Skin of body (tissue), 3 donors: ENCODE data around the gene CEP95. TPM values are rescaled to one million over a fixed set of nuclear protein-coding genes. Genes with fewer than 3 reads are reported as not detected.
"Not testable (repeated sequence)": the region's sequence is repeated elsewhere in the genome, so short reads cannot be mapped to it uniquely, and the experiment has no call there.

Experiments
- DNase-seq: peaks from one replicate; lab custom pipeline; 2025; lab: John Stamatoyannopoulos, UW
- small RNA-seq: library from RNA; depleted of rRNA; stranded (forward); fragments of <200 nt; gene quantifications from one replicate; pipeline ENCODE3, GENCODE V24; 2014; ENCODE audit warnings: low replicate concordance
- total RNA-seq: library from RNA; depleted of rRNA; stranded (reverse); fragments of >200 nt; gene quantifications from one replicate; pipeline ENCODE4 v1.2.3, GENCODE V29; 2014

The CEP95 gene
- total RNA-seq, 1 donor from 2014 or later, result 82.7 TPM

- DNase-seq, result peak; percentile 19
Observed at GRCh38 chr17:64571746-64572145, 65.0 kb downstream of the CEP95 start.

DNA sequence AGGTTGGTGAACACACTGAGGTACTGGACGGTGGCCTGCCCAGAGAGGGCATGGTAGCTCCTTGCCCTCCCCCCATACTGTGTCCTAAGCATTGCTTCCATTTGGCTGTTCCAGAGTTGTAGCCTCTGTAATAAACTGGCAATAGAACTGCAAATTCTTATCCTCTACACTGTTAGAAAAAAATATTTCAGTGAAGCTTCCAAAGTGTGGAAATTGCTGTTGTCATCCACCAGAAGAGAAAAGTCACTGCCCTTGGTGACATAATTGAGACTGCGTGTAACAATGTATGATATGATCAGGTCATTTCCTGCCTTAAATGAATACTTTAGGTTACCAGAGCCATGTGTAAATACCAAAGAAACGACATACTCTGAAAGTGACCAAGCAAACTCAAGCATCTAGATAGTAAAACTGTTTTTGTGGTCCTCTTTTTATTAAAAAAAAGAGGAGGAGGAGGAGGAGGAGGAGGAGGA, 65.9 kb downstream of the CEP95 start:
- no peak for DNase-seq

- no peak for DNase-seq
Observed at GRCh38 chr17:64573214-64573613, 66.4 kb downstream of the CEP95 start.

- no peak for DNase-seq
Observed at GRCh38 chr17:64574646-64575045, 67.9 kb downstream of the CEP95 start.

GRCh38 chr17:64575431-64575830, 68.7 kb downstream of the CEP95 start:
- no peak for DNase-seq

DNA sequence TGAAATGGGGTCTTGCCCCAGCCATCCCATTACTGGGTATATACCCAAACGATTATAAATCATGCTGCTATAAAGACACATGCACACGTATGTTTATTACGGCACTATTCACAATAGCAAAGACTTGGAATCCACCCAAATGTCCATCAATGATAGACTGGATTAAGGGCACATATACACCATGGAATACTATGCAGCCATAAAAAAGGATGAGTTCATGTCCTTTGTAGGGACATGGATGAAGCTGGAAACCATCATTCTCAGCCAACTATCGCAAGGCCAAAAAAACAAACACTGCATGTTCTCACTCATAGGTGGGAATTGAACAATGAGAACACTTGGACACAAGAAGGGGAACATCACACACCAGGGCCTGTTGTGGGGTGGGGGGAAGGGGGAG, 70.2 kb downstream of the CEP95 start:
- not testable (repeated sequence) for DNase-seq

DNA sequence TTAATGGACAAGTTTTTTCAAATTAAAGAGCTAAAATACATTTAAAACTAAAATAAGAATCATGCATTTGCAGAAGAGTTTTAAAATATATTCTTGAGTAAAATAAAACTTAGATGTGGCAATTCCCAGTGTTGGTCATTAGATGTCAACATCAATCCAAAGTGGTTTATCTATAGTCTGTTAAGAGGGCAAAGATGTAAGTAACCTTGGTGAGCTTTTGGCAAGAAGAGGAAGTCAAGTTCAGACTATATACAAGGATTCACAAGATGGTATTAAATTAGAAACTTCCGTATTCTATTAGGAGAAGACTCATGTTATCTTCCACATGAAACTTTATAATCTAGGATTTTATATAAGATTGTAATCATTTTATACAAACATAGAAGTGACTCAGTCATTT, 73.1 kb downstream of the CEP95 start:
- DNase-seq, result no peak

DNA sequence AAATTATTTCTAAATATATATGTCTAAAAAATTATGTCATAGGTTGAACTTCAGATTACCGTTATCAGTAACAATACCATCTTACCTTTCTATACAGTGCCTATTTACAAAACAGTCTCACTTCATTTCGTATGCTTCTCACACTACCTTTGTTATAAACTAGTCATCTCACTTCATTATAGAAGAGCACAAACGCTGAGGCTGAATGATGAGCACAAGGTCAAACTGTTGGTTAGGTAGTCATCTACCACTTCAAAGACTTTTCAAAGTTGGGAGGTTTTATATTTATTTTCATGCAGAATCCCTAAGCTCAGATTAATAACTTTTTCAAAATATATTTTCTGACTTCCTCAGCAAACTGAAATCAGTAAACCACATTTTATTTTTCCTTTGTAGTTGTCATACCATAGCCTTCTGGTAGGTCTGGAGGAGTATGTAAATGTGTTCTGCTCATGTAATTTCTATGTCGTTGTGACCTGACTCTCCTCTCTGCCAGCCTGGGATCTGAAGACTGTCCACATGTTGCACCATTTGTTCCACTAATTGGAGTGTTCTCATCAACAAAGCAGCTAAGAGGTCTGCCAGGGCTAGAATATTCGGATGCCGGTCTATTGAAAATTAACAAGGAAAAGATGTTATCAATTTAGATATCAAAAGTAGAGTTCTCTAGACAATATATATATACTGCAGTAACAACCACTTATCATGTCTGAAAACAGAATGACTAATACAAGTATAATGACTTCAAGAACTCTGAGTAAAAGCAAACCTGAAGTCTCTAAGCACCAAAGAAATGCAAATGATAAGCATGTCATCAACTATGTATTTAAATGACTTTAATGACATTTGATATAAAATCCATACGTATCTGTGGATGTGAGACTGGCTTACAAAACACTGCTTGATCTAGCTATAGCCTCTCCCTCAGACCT, 73.9 kb downstream of the CEP95 start:
- no peak for DNase-seq

DNA sequence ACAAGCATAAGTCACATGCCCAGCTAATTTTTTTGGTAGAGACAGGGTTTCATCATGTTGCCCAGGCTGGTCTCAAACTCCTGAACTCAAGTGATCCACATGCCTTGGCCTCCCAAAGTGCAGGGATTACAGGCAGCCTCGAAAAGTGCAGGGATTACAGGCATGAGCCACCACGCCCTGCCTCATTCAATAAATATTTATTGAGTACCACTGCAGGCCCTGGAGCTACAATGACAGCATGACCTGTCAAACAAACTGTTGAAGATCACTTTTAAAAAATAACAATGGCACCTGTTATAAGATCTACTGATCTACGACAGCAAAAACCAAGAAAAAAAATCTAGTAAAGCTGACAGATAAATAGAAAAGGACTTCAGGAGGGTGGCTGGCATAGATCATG, 76.3 kb downstream of the CEP95 start:
- DNase-seq, result no peak

DNA sequence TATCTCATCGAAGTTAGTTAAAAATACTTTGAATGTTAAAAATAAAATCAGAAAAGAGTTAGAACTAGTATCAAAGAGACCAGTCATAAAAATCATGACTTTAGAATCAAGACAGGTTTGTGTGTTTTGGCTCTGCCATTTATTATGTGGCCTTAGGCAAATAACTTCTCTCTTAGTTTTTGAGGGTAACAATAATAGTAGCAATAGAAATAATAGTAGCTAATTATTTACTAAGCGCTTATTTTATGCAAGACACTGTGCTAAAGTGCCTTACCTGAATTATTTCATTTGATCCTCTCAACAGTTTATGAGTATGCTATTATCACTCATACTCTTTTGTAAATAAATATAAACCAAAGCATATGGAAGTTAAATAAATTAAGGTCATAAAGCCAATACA, 78.4 kb downstream of the CEP95 start:
- DNase-seq, result no peak

Small RNAs within 50 kb of the gene (small RNA-seq; reads per million reads assigned to genes)
- gene AC009994.1 (not detected), gene ATP5MFP4 (not detected)

Other genes with a start within 250 kb of the CEP95 start
- gene TEX2, start 243.7 kb upstream of the CEP95 start, total RNA-seq, result 23.7 TPM
- 48.2 TPM for gene PECAM1, start 116.1 kb upstream of the CEP95 start, total RNA-seq
- gene MILR1, start 57.9 kb upstream of the CEP95 start, total RNA-seq, result 5.2 TPM
- gene POLG2, start 9.9 kb upstream of the CEP95 start, total RNA-seq, result 15.4 TPM
- 423 TPM for gene DDX5, start 688 bp upstream of the CEP95 start, total RNA-seq
- gene SMURF2, start 155.3 kb downstream of the CEP95 start, total RNA-seq, result 33.8 TPM